Peyer's patch (tissue), 4 donors: ENCODE results near the gene PPFIBP1.

Experiments used
- CTCF ChIP-seq, 6 experiments: fragments of 450-650 bp in 4 of 6; fragments of 200-600 bp in 2 of 6; sonication (generic) in 1 of 6; IDR thresholded peaks; one replicate each; pipeline ENCODE4 v1.5.1; 2017 to 2019; ENCODE audit warnings: antibody characterized with exemption in 6 of 6, mild to moderate bottlenecking in 3 of 6, moderate library complexity in 1 of 6
- POLR2A ChIP-seq, 2 donors: fragments of 450-650 bp; IDR thresholded peaks; one replicate each; pipeline ENCODE4 v1.5.1; 2017; ENCODE audit warnings: antibody characterized with exemption in 2 of 2, mild to moderate bottlenecking in 2 of 2, moderate library complexity in 2 of 2

- TF ChIP-seq CTCF (IDR thresholded peaks at IDR 0.05): no peak
- no peak for TF ChIP-seq POLR2A (IDR thresholded peaks at IDR 0.05)
Measured at GRCh38 chr12:27631813-27632491, 107.9 kb downstream of the PPFIBP1 start.
